ENCODE results near the gene BPIFA1.

The BPIFA1 gene

DNA sequence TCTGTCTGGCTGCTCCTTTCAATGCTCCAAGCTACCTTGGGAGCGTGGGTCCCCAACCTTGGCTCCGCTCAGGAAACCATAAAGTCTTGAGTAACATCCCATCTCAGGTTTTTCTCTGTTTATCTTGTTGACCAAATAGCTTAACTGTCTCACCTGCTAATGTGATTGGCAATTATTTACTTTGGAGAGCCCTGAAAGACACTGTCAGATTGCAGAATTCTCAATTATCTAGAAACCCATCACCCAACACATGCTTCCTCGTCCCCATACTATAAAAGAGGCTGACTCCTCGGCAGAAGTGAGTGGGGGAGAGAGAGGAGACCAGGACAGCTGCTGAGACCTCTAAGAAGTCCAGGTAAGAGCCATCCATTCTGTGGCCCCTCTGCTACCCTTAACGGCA lies at the start of gene BPIFA1:
Gene BPIFA1, plus strand, starts transcription at position 301 of the 400 bp plus-strand sequence. CDS start 1,716 bp downstream, outside the sequence.
- Histone ChIP-seq H3K36me3 (ENCODE audit: control insufficient read depth, insufficient read depth, low read length) (no peaks in the 10 kb centered on the region), H3K9ac (ENCODE audit: low read length) (no peak within 1 kb of the TSS), H3K4me3 (ENCODE audit: low read length) (no peak within 1 kb of the TSS), H3K9me3 (ENCODE audit: control insufficient read depth, low read length) (no peaks in the 10 kb centered on the region), H3K4me1 (ENCODE audit: control insufficient read depth, insufficient read depth, low read length) (no peaks in the 10 kb centered on the region), H3K27me3 (ENCODE audit: control insufficient read depth, insufficient read depth, low read length) (peaks cover 6% of the 10 kb centered on the region)

DNA sequence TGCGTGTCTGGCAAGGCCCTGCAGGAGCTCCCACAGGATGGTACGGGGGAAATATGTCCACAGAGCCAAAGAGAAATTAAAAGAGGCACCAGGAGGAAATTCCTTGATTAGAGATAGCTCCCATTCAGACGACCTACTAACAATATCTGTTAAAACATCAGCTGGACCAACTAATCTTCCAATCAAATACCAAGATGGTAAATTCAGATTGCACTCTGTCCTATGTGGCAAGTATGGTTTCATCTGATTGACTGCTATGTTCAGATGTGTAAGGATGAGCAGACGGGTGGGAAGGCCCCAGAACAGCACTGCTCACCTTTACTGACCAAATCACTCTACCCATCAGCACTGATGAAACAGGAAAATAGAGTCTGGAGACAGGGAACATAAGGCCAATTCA lies 48.3 kb upstream of the BPIFA1 start:
- Histone ChIP-seq H3K27me3 (ENCODE audit: control insufficient read depth, insufficient read depth, low read length) (no peaks in the 10 kb centered on the region), H3K36me3 (ENCODE audit: control insufficient read depth, insufficient read depth, low read length) (no peaks in the 10 kb centered on the region), H3K9ac (ENCODE audit: low read length) (no peak overlapping the region), H3K9me3 (ENCODE audit: control insufficient read depth, low read length) (no peaks in the 10 kb centered on the region), H3K4me1 (ENCODE audit: control insufficient read depth, insufficient read depth, low read length) (no peaks in the 10 kb centered on the region), H3K4me3 (ENCODE audit: low read length) (no peak overlapping the region)

DNA sequence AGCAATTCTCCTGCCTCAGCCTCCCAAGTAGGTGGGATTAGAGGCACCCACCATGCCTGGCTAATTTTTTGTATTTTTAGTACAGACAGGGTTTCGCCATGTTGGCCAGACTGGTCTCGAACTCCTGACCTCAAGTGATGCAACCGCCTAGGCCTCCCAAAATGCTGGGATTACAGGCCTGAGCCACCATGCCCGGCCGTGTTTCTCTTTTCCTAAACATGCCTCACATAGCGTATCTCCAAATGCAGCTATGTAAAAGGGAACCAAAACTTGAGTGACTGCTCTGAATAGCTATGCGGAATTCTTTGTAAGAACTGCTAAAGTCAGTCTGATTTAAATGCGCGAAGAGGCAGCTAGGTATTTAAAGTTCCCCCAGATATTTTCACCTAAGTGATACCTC lies 47.4 kb upstream of the BPIFA1 start:
- Histone ChIP-seq H3K27me3 (ENCODE audit: control insufficient read depth, insufficient read depth, low read length) (no peaks in the 10 kb centered on the region), H3K4me1 (ENCODE audit: control insufficient read depth, insufficient read depth, low read length) (no peaks in the 10 kb centered on the region), H3K9me3 (ENCODE audit: control insufficient read depth, low read length) (no peaks in the 10 kb centered on the region), H3K9ac (ENCODE audit: low read length) (no peak overlapping the region), H3K4me3 (ENCODE audit: low read length) (no peak overlapping the region), H3K36me3 (ENCODE audit: control insufficient read depth, insufficient read depth, low read length) (no peaks in the 10 kb centered on the region)

DNA sequence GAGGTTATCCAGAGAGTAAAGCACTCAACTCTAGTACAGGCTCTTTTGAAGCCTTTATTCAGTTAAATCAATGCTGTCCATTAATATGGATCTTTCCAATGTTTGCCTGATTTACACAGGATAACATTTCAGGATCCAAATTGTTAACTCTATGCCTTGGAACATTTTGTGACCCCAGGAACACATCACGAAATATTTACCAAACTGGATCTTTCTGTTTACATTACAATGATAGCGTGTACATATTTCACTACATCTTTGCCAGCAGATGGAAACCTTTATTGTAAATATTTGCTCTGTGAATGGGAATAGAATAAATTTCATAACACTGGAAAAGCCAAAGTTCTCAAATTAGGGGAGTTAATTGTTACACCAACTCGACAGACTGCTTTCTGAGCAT lies 44.3 kb upstream of the BPIFA1 start:
- Histone ChIP-seq H3K9me3 (ENCODE audit: control insufficient read depth, low read length) (no peaks in the 10 kb centered on the region), H3K4me3 (ENCODE audit: low read length) (no peak overlapping the region), H3K27me3 (ENCODE audit: control insufficient read depth, insufficient read depth, low read length) (no peaks in the 10 kb centered on the region), H3K9ac (ENCODE audit: low read length) (no peak overlapping the region), H3K36me3 (ENCODE audit: control insufficient read depth, insufficient read depth, low read length) (no peaks in the 10 kb centered on the region), H3K4me1 (ENCODE audit: control insufficient read depth, insufficient read depth, low read length) (no peaks in the 10 kb centered on the region)

DNA sequence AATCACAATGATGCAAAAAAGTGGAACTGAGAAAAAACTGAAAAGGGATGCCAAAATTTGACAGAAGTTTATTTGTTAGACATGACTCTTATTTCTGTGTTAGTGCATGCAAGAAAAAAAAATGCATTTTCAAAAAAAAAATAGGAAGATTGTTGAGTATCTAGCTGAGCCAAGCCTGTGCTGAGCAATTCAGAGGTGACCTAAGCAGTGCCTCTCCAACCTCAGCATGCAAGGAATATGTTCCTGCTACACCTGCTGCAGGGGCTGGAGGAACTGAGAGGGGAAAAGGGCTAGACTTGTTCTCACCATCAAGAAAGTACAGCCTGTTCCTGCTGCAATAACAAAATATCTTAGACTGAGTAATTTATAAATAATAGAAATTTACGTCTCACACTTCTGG lies 43.8 kb upstream of the BPIFA1 start:
- no peaks in the 10 kb centered on the region for H3K27me3 ChIP-seq (ENCODE audit: control insufficient read depth, insufficient read depth, low read length)
- no peaks in the 10 kb centered on the region for H3K9me3 ChIP-seq (ENCODE audit: control insufficient read depth, low read length)
- H3K9ac ChIP-seq (ENCODE audit: low read length), result no peak overlapping the region
- no peaks in the 10 kb centered on the region for H3K4me1 ChIP-seq (ENCODE audit: control insufficient read depth, insufficient read depth, low read length)
- H3K4me3 ChIP-seq (ENCODE audit: low read length), result no peak overlapping the region
- no peaks in the 10 kb centered on the region for H3K36me3 ChIP-seq (ENCODE audit: control insufficient read depth, insufficient read depth, low read length)

DNA sequence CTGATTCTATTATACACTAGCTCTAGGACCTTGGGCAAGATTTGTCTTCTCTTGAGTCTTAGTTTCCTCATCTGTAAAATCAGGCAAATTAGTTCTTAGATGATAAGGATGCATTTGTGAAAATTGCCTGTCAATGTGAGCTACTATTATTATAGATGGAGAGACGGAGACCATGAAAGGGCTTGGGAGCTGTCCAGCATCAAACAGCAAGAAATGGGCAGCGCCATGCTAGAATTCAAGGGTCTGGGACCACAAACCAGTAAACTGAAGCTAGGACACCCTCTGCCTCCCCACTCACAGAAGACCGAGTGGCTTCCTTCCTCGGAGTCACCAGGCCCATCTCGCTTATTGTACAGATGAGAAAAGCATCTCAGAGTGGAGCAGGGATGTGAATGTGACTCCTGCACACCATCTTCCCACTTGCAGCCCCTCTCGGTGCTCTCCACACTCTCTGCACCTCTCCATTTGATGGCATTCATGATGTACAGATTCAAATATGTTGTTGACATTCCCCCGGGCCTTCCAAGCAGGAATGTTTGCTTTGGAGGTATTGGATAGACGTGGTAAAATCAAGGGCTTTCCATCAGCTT lies 42.8 kb upstream of the BPIFA1 start:
- no peaks in the 10 kb centered on the region for H3K27me3 ChIP-seq (ENCODE audit: control insufficient read depth, insufficient read depth, low read length)
- no peaks in the 10 kb centered on the region for H3K4me1 ChIP-seq (ENCODE audit: control insufficient read depth, insufficient read depth, low read length)
- H3K36me3 ChIP-seq (ENCODE audit: control insufficient read depth, insufficient read depth, low read length), result no peaks in the 10 kb centered on the region
- H3K9me3 ChIP-seq (ENCODE audit: control insufficient read depth, low read length), result no peaks in the 10 kb centered on the region
- no peak overlapping the region for H3K4me3 ChIP-seq (ENCODE audit: low read length)
- H3K9ac ChIP-seq (ENCODE audit: low read length), result no peak overlapping the region

DNA sequence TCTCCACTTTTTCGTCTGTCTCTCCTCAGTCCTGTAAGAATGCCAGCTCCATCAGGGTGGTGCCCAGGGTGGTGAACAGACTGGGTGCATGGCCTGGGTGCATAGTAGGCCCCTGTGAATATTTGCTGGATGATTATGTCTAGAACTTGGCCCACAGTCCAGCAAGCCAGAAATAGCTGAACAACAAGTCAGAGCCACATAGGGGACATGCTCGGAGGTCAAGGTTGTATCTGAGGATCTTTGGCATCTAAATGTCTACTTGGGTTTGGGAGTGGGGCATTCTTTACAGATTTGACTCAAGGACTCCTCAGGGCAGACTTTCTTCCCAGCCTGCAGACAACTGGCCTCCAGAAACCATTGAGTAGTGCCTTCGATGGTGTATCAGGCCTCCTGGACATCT lies 36.8 kb upstream of the BPIFA1 start:
- no peaks in the 10 kb centered on the region for H3K27me3 ChIP-seq (ENCODE audit: control insufficient read depth, insufficient read depth, low read length)
- no peaks in the 10 kb centered on the region for H3K9me3 ChIP-seq (ENCODE audit: control insufficient read depth, low read length)
- H3K4me1 ChIP-seq (ENCODE audit: control insufficient read depth, insufficient read depth, low read length), result no peaks in the 10 kb centered on the region
- H3K9ac ChIP-seq (ENCODE audit: low read length), result no peak overlapping the region
- no peaks in the 10 kb centered on the region for H3K36me3 ChIP-seq (ENCODE audit: control insufficient read depth, insufficient read depth, low read length)
- H3K4me3 ChIP-seq (ENCODE audit: low read length), result no peak overlapping the region

DNA sequence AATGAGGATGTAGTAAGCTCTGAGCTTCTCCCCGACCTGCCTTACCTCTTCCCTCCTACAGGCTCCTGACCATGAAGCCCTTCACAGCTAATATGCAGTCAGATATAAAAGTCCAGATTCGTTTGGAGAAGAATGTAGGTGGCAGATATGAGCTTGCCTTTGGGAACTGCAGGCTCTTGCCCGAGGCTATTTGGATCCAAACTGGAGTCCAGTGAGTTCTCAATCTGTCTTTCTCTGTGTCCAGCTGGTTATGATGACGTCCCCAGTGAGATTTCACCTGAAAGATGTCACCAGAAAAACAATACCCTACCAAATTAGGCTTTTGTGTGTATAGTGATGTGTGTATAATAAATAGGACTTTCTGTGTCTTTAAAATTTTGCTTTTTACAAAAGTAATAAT lies 33.3 kb upstream of the BPIFA1 start:
- H3K9ac ChIP-seq (ENCODE audit: low read length), result no peak overlapping the region
- no peaks in the 10 kb centered on the region for H3K9me3 ChIP-seq (ENCODE audit: control insufficient read depth, low read length)
- no peaks in the 10 kb centered on the region for H3K36me3 ChIP-seq (ENCODE audit: control insufficient read depth, insufficient read depth, low read length)
- no peaks in the 10 kb centered on the region for H3K4me1 ChIP-seq (ENCODE audit: control insufficient read depth, insufficient read depth, low read length)
- no peaks in the 10 kb centered on the region for H3K27me3 ChIP-seq (ENCODE audit: control insufficient read depth, insufficient read depth, low read length)
- H3K4me3 ChIP-seq (ENCODE audit: low read length), result no peak overlapping the region

DNA sequence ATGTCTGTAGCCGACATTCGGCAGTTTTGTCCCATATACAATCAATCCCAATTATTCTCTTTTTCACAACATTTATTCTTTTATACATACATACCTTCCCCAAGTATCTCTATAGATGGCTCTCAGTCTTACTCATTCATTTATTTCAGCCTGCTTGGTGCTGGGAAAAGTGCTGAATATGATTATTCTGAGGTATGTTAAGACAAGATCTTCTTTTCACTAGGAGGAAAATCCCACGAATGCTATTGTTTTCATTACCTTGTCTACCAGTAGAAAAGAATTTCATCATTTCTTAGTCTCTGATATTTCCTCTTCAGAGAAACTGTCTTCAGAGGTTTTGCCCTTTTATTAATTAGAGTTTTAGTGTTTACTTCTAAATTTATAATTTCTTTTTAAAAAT lies 32.4 kb upstream of the BPIFA1 start:
- Histone ChIP-seq H3K4me1 (ENCODE audit: control insufficient read depth, insufficient read depth, low read length) (no peaks in the 10 kb centered on the region), H3K36me3 (ENCODE audit: control insufficient read depth, insufficient read depth, low read length) (no peaks in the 10 kb centered on the region), H3K9ac (ENCODE audit: low read length) (no peak overlapping the region), H3K27me3 (ENCODE audit: control insufficient read depth, insufficient read depth, low read length) (no peaks in the 10 kb centered on the region), H3K4me3 (ENCODE audit: low read length) (no peak overlapping the region), H3K9me3 (ENCODE audit: control insufficient read depth, low read length) (no peaks in the 10 kb centered on the region)

DNA sequence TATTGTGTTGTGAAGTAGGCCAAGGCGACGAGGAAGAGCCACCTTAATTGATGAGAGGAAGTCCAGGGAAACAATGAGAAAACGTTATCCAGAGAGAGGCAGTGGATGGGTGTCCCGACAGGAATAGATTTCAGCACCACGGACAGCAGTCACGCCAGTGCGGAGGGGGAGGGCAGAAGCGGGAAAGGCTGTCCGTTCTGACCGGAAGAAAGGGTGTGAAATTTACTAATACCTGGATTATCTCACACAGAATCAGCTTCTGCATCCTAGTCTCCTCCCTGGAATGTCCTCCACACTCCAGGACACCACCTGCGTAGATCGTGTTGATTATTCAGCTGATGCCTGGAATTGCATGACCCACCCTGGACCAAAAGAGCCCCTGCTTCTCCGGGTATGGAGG lies 26.0 kb upstream of the BPIFA1 start:
- Histone ChIP-seq H3K27me3 (ENCODE audit: control insufficient read depth, insufficient read depth, low read length) (no peaks in the 10 kb centered on the region), H3K4me3 (ENCODE audit: low read length) (no peak overlapping the region), H3K9me3 (ENCODE audit: control insufficient read depth, low read length) (no peaks in the 10 kb centered on the region), H3K36me3 (ENCODE audit: control insufficient read depth, insufficient read depth, low read length) (no peaks in the 10 kb centered on the region), H3K9ac (ENCODE audit: low read length) (no peak overlapping the region), H3K4me1 (ENCODE audit: control insufficient read depth, insufficient read depth, low read length) (no peaks in the 10 kb centered on the region)

DNA sequence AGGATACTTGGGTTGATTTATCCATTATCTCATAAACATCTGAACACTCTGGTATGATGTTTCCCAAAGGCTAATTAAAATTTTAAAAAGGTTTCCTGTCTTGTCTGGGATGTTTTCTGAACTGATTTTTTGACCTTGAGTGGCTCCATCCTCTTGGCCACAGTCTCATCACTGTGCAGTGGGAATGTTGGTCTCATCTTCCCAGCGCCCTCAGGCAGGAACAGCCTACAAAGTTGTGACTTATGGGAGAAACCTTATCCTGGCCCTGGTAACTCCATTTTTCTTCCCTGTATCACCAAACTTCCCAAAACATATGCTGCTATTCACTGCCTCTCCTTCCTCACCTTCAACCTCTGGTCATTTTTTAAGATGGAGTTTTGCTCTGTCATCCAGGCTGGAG lies 25.4 kb upstream of the BPIFA1 start:
- Histone ChIP-seq H3K4me3 (ENCODE audit: low read length) (no peak overlapping the region), H3K9ac (ENCODE audit: low read length) (no peak overlapping the region), H3K4me1 (ENCODE audit: control insufficient read depth, insufficient read depth, low read length) (no peaks in the 10 kb centered on the region), H3K27me3 (ENCODE audit: control insufficient read depth, insufficient read depth, low read length) (no peaks in the 10 kb centered on the region), H3K9me3 (ENCODE audit: control insufficient read depth, low read length) (no peaks in the 10 kb centered on the region), H3K36me3 (ENCODE audit: control insufficient read depth, insufficient read depth, low read length) (no peaks in the 10 kb centered on the region)

DNA sequence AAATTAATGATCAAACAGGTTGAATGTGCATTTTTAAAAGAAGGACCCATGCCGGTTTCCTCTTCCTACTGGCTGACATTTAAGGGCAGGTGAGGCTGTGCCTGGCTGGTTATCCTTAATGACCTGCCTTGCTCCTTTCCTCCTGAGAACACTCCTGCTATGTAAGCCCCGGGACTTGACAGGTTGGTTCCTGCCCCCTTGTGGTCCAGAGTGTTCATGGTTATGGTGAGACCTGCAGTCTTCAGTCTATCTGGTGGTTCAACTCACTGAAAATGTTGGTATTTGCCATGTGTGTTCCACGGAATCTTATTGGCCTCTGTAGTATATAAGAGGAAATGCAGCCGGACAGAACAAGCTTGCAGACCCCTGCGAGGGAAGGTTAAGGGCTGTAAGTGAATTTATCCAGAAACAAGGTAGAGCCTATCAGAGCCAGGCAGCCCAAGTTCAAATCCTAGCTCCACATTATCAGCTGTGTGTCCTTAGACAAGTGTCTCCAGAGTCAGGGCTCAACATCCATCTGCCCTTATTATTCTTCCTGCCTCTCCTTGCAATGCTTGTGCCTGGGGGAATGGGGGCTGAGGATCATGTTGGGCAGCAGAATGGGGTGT lies 23.9 kb upstream of the BPIFA1 start:
- Histone ChIP-seq H3K9ac (ENCODE audit: low read length) (no peak overlapping the region), H3K27me3 (ENCODE audit: control insufficient read depth, insufficient read depth, low read length) (no peaks in the 10 kb centered on the region), H3K4me3 (ENCODE audit: low read length) (no peak overlapping the region), H3K4me1 (ENCODE audit: control insufficient read depth, insufficient read depth, low read length) (no peaks in the 10 kb centered on the region), H3K9me3 (ENCODE audit: control insufficient read depth, low read length) (no peaks in the 10 kb centered on the region), H3K36me3 (ENCODE audit: control insufficient read depth, insufficient read depth, low read length) (no peaks in the 10 kb centered on the region)

DNA sequence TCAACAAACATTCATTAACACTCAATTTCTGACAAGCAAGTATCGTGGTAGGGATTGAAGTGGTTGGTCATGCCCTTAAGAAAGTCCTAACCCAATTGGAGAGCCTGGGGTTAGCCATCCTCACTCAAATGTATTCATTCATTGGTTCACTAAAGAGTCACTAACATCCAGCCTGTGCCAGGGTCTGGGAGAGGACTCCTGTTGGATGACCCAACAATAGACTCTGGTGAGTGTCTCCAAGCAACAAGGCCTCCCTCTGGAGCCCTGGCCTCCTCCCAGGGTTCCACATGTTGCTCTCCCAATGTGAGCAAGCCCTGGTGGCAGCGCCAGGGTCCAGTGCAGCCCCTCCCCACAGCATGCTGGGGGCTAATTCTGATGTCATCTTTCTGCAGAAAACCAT lies 18.7 kb upstream of the BPIFA1 start, which contains the start of gene BPIFA3:
Gene BPIFA3, plus strand, starts transcription at position 301 of the 400 bp plus-strand sequence. CDS start 185 bp downstream, outside the sequence.
- Histone ChIP-seq H3K9me3 (ENCODE audit: control insufficient read depth, low read length) (no peaks in the 10 kb centered on the region), H3K4me3 (ENCODE audit: low read length) (no peak within 1 kb of the TSS), H3K4me1 (ENCODE audit: control insufficient read depth, insufficient read depth, low read length) (no peaks in the 10 kb centered on the region), H3K36me3 (ENCODE audit: control insufficient read depth, insufficient read depth, low read length) (no peaks in the 10 kb centered on the region), H3K9ac (ENCODE audit: low read length) (no peak within 1 kb of the TSS), H3K27me3 (ENCODE audit: control insufficient read depth, insufficient read depth, low read length) (no peaks in the 10 kb centered on the region)

Data from mucosa of stomach (tissue), 1 donor.